VCaP (cell line): ENCODE data around the gene CRACDL.
"Not testable (repeated sequence)": the region's sequence is repeated elsewhere in the genome, so short reads cannot be mapped to it uniquely, and the experiment has no call there.

Experiments
- H3K27ac ChIP-seq: fragments of 450-650 bp; 2 replicates; pipeline ENCODE4 v1.5.1; 2017
- CTCF ChIP-seq: fragments of 450-650 bp; conservative IDR thresholded peaks from 2 replicates; pipeline ENCODE4 v1.5.1; 2017; ENCODE audit warnings: mild to moderate bottlenecking, moderate library complexity

Gene CRACDL

DNA sequence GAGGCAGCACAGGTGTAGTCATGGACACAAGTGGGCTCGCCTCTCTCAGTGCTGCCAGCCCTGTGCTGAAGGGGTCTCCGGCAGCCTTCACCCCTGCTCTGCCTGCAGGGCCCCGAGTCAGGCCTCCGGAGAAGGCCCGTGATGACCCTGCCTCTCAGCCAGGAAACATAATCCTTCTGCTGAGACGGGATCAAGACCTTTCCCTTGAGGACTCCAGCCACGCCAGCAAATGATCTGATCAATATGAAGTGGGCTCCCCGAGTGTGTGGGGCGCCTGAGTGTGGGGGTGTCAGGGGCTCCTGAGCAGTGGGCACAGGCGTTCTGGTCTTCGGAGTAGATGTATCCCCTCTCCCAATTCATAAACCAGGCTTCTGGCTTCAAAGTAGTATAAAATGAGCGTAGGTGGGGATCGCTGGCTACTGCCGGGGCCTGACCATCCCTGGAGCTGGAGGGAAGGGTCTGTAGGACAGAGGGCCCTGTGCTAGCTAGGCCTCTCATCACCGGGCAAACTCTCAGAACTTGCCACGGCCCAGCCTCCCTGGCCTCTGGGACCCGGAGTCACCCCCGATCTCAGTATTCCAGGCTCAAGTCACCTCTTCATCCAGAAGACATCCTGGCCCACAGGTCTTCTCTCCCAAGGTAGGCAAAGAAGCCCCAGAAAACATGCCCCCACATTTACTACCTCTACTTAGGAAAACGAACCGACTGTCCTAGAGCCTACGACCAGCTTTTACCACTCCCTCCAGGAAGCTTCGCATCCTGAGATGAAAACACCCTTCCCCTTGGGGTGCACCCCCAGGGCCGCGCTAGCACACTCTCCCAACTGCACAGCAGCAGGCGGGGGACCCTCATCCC, 33.6 kb downstream of the CRACDL start:
- no peak for TF ChIP-seq CTCF
- H3K27ac ChIP-seq: no peak overlapping the region

- no peak overlapping the region for H3K27ac ChIP-seq
- TF ChIP-seq CTCF: no peak
Observed at GRCh38 chr2:98901702-98902101, 34.3 kb downstream of the CRACDL start.

DNA sequence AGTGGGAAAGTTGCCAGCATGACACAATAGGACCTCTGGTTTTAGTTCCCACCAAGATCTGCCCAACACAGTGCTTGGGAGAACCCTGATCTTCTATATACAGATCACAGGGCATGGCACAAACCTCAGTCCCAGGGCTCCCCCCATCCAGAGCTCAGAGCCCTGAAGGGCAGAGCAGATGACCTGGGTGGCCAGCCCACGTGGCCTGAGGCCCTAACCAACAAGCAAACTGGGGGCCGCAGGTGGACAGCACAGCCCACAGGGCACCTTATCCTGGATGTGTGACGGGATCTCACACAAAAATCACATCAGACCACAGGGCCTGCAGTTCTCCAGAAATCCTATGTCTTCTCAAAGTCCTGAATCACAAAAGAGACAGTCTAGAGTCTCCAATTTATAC, 34.7 kb downstream of the CRACDL start:
- H3K27ac ChIP-seq: no peak overlapping the region
- no peak for TF ChIP-seq CTCF

GRCh38 chr2:98900721-98901120, 35.3 kb downstream of the CRACDL start:
- no peak overlapping the region for H3K27ac ChIP-seq
- TF ChIP-seq CTCF: no peak

- not testable (repeated sequence) for H3K27ac ChIP-seq
Observed at GRCh38 chr2:98899703-98900078, 36.3 kb downstream of the CRACDL start.

GRCh38 chr2:98899041-98899702, 36.9 kb downstream of the CRACDL start:
- H3K27ac ChIP-seq: no peak overlapping the region
- no peak for TF ChIP-seq CTCF

DNA sequence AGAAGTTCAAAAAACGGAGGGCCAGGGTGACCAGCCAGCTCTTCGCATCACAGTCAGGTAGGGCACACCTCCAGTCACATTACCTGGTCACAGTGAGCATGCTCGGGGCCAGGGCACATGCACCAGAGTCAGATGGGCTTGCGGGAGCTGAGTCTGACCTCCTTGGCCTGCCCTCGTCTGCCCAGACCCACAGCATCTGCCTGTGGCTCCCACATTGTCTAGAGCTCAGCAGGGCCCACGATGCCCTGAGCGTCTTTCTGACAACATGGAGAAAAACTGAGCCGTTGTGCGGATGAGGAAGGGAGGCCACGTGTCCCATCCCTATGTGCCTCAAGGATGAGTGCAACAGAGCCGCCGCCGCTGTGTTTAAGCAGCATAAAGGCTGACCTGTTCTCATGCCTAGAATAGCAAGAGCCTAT, 37.6 kb downstream of the CRACDL start:
- TF ChIP-seq CTCF: no peak
- H3K27ac ChIP-seq: no peak overlapping the region

DNA sequence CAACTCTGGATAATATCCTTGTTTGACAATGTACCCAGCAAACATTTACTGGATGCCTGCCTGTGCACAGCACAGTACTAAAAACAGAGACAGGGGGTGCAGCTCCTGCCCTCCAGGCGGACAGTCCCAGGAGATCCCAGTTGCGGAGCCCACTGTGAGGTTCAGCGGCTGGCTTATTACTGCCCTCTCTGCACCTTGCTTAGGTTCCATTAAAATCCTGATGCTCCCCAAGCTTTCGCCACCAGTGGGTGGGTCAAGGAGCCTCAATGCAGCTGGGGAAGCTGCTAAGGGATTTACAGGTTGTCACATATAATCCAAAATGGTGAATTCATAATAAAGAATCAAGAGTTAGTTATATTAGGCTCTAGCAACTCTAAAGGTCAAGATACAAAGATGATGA, 38.3 kb downstream of the CRACDL start:
- no peak for TF ChIP-seq CTCF
- H3K27ac ChIP-seq: no peak overlapping the region
